HG03066 (cell line): ENCODE data around the gene LRRC51.
"Not testable (repeated sequence)": the region's sequence is repeated elsewhere in the genome, so short reads cannot be mapped to it uniquely, and the experiment has no call there.

Experiments
- ATAC-seq: cut with Tn5 transposase; IDR thresholded peaks from one replicate; pipeline ENCODE4 v1.9.1; 2021; ENCODE audit warnings: low read depth; ENCODE audit not compliant: unreplicated experiment

Gene LRRC51

GRCh38 chr11:72136684-72137262 is 56.1 kb downstream of the LRRC51 start:
- no peak for ATAC-seq

- ATAC-seq: no peak
Measured at GRCh38 chr11:72138821-72139390, 58.3 kb downstream of the LRRC51 start.

- no peak for ATAC-seq
Measured at GRCh38 chr11:72139500-72139899, 58.9 kb downstream of the LRRC51 start.

- ATAC-seq: no peak
Measured at GRCh38 chr11:72140661-72141060, 60.0 kb downstream of the LRRC51 start.

- ATAC-seq: no peak
Measured at GRCh38 chr11:72141066-72141465, 60.4 kb downstream of the LRRC51 start.

- not testable (repeated sequence) for ATAC-seq
Measured at GRCh38 chr11:72142086-72142485, 61.4 kb downstream of the LRRC51 start.

GRCh38 chr11:72142543-72142942 is 61.9 kb downstream of the LRRC51 start:
- ATAC-seq: not testable (repeated sequence)

GRCh38 chr11:72144807-72145565 is 64.3 kb downstream of the LRRC51 start:
- no peak for ATAC-seq
